Nucleus accumbens (tissue), 56 donors: ENCODE results near the gene CCDC7.
"Not testable (repeated sequence)": the region's sequence is repeated elsewhere in the genome, so short reads cannot be mapped to it uniquely, and the experiment has no call there.

ENCODE experiments used
- DNase-seq, 56 donors: peaks; one replicate each; lab custom pipeline; 2025; lab: John Stamatoyannopoulos, UW

Gene CCDC7

DNA sequence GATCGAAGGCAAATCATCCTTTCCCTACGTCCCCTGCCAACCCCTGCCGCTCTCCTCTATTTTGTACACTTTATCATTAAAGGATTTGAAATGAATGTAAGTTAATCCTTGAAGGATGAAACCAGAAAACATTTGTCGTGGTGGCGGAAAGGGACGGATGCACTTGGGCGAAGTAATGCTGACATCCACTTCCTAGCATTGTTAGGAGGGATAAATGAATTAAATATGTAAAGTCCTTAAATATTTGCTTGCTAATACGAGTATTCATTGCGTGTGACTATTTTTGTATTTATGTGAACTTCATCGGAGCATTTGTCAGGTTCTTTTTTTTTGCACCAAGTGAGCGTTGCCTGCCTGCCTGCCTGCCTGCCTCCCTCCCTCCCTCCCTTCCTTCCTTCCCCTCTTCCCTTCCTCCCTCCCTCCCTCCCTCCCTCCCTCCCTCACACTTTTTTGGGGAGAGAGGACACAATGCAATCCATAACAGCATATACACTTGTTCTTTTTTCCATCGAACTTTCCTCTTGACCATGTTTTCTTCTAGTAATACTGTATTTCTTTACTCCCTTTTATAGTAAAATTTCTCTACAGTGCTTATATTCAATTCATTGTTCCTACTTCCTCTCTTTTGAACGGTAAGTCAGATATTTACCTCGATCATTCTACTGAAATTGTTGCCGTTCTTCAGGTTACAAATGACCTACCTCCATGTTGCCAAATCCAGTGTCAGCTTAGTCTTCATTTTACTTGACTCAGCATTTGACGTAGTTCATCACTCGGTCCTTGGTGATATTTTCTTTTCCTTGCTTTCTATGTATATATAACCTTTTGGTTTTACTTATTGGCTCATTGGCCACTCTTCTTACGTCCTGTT lies 831 bp downstream of the CCDC7 start:
- peak in 11 of 56 donors; percentile 0 to 25 (median 5) for DNase-seq

DNA sequence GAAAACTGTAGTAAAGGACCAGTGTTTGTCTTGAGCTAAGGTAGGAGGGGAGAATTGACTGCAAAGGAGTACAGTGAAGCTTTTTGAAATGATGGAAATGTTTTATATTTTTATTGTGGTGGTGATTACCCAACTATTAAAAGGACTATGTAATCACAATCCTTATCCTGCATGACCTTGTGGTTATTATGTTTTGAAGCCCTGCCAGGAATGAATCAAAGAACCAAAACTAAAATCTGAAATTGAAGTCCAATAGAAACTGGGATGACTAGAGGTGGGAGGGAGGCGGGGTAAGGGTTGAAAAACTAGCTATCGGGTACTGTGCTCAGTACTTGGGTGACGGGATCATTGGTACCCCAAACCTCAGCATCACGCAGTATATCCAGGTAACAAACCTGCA lies 8.2 kb downstream of the CCDC7 start:
- DNase-seq: no peak

DNA sequence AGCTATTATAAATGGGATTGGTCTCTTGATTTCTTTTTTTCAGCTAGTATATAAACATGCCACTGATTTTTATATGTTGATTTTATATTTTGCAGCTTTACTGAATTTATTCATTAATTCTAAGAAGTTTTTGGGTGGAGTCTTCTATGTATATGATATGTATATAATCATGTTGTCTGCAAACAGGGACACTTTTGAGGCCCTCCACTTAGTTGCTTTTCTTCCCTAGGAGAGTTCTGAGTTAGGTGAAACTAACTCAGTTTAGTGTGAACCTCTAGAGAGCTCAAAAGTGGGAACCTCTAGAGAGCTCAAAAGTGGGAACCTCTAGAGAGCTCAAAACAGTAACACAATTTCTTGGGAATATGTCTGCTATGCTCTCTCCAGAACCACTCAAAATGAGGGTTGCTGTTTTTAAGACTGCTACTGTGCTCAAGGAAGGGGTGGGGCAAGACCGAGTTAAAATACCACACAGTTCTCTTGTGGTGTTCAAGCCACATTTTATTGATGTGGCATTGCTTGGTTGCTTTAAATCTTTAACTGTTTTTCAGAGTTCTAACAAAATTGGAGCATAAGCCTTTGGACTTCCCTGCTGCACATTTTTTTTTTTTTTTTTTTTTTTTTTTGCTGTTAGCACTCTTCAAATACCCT lies 13.2 kb downstream of the CCDC7 start:
- no peak for DNase-seq

DNA sequence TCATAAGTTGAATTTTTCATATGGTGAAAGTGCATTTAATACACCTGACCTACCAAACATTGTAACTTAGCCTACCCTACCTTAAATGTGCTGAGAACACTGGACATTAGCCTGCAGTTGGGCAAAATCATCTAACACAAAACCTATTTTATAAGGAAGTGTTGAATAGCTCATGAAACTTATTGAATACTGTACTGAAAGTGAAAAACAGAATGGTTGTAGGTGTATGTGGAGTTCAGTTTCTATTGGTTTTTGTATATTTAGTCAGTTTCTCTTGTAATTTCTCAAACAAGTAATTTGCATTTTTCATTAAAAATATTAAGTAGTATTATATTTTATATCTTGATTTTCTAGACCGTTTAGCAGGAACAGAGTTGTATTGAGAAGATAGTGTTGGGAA lies 15.3 kb downstream of the CCDC7 start:
- no peak for DNase-seq

DNA sequence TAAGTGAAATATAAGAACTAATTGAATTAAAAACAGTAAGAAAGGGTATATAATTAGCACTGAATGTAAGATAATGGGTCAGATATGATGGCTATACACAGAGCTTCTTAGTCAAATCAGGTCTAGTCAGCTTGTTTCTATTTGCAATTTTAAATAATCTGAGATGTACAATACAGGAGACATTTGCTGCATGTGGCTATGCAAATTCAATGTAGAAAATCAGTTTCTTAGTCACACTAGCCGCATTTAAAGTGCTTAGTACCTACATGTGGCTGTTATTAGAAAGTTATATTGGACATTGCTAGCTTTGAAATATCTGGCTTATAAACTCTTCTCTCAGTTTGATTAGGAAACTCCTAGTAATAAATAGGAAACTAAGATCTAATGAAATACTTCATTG lies 25.3 kb downstream of the CCDC7 start:
- DNase-seq: no peak

DNA sequence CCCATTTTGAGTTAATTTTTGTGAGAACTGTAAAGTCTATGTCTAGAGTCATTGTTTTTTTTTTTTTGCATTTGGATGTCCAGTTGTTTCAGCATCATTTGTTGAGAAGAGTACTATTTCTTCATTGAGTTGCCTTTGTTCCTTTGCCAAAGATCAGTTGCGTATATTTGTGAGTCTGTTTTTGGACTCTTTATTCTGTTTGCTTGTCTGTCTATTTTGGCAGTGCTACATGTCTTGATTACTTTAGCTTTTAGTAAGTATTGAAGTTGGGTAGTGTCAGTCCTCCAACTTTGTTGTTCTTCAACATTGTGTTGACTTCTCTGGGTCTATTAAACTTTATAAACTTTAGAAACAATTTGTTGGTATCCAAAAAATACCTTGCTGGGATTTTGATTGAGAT lies 31.6 kb downstream of the CCDC7 start:
- no peak for DNase-seq

DNA sequence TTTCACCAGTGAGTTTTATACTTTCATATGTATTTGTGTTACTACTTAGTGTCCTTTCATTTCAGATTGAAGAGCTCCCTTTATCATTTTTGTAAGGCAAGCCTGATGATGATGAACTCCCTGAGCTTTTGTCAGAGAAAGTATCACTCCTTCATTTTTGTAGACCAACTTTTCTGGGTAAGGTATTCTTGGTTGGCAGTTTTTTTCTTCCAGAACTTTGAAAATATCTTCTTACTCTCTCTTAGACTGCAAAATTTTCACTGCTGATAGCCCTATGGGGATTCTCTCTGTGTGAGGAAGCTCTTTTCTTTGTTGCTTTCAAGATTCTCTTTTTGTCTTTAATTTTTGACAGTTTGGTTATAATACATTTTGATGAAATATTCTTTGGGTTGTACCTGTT lies 35.7 kb downstream of the CCDC7 start:
- DNase-seq: no peak

DNA sequence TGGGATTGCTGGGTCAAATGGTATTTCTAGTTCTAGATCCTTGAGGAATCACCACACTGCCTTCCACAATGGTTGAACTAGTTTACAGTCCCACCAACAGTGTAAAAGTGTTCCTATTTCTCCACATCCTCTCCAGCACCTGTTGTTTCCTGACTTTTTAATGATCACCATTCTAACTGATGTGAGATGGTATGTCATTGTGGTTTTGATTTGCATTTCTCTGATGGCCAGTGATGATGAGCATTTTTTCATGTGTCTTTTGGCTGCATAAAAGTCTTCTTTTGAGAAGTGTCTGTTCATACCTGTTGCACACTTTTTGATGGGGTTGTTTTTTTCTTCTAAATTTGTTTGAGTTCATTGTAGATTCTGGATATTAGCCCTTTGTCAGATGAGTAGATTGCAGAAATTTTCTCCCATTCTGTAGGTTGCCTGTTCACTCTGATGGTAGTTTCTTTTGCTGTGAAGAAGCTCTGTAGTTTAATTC lies 37.1 kb downstream of the CCDC7 start:
- not testable (repeated sequence) for DNase-seq

DNA sequence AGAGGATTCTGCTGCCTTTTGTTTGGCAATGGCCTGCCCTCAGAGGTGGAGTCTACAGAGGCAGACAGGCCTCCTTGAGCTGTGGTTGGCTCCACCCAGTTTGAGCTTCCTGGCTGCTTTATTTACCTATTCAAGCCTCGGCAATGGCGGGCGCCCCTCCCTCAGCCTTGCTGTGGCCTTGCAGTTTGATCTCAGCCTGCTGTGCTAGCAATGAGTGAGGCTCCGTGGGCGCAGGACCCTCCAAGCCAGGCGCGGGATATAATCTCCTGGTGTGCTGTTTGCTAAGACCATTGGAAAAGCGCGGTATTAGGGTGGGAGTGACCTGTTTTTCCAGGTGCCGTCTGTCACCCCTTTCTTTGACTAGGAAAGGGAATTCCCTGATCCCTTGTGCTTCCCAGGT lies 42.1 kb downstream of the CCDC7 start:
- not testable (repeated sequence) for DNase-seq

DNA sequence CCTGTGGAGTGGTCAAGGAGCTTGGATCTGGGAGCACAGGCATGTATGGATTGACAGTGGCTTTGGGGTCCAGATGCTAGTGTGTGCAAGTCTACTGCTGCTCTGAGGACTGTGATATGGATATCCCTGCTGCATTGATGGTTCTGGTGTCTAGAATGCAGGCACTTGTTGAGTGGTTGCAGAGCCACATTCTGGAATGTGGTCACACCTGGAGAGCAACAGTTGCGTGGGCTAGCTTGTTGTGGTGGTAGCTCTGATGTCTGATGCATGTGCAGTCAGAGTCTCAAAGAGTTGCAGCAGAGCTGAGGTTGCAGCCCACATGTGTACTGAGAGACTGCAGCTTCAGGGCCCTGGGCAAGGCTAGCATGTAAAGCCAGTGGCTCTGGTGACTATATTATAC lies 43.2 kb downstream of the CCDC7 start:
- DNase-seq: no peak

DNA sequence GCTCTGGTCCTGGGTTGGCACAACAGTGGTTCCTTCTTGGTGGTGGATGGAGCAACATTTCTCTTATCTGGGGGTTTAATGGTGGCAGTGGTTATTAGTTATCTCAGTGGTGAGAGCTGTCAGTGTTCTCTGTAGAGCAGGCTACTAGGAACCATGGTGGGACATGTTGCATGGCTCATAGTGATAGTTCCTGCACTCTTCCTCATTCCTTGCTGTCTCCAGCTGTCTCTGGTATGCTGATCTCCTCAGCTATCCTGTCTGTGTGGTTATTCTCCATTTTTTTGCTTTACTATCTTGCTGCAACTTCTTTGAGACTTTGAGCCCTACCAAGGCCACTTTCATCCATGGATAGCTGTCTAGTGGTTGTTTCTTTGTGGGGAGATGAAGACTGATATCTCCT lies 44.0 kb downstream of the CCDC7 start:
- no peak for DNase-seq

DNA sequence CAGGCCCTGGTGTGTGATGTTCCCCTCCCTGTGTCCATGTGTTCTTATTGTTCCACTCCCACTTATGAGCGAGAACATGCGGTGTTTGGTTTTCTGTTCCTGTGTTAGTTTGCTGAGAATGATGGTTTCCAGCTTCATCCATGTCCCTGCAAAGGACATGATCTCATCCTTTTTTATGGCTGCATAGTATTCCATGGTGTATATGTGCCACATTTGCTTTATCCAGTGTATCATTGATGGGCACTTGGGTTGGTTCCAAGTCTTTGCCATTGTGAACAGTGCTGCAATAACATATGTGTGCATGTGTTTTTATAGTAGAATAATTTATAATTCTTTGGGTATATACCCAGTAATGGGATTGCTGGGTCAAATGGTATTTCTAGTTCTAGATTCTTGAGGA lies 48.6 kb downstream of the CCDC7 start:
- DNase-seq: not testable (repeated sequence)

DNA sequence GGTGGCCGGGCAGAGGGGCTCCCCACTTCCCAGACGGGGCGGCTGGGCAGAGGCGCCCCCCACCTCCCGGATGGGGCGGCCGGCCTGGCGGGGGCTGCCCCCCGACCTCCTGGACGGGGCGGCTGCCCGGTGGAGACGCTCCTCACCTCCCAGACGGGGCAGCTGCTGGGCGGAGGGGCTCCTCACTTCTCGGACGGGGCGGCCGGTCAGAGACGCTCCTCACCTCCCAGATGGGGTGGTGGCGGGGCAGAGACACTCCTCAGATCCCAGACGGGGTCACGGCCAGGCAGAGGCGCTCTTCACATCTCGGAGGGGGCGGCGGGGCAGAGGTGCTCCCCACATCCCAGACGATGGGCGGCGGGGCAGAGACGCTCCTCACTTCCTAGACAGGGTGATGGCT lies 54.2 kb downstream of the CCDC7 start:
- not testable (repeated sequence) for DNase-seq

DNA sequence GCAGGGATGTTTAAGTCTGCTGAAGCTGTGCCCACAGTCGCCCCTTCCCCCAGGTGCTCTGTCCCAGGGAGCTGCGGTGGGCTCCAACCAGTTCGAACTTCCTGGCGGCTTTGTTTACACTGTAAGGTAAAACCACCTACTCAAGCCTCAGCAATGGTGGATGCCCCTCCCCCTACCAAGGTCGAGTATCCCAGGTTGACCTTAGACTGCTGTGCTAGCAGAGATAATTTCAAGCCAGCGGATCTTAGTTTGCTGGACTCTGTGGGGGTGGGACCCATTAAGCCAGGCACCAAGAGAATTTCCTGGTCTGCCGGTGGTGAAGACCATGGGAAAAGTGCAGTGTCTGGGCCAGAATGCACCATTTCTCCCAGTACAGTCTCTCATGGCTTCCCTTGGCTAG lies 56.0 kb downstream of the CCDC7 start:
- DNase-seq: no peak

DNA sequence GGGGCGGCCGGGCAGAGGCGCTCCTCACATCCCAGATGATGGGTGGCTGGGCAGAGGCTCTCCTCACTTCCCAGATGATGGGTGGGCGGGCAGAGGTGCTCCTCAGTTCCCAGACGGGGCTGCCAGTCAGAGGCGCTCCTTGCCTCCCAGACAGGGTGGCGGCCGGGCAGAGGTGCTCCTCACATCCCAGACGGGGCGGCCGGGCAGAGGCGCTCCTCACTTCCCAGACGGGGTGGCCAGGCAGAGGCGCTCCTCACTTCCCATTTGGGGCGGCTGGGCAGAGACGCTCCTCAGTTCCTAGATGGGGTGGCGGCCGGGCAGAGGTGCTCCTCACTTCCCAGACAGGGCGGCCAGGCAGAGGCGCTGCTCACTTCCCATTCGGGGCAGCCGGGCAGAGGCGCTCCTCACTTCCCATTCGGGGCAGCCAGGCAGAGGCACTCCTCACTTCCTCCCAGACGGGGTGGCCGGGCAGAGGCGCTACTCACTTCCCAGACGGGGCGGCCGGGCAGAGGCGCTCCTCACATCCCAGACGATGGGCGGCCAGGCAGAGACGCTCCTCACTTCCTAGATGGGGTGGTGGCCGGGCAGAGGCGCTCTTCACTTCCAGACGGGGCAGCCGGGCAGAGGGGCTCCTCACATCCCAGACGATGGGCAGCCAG lies 60.0 kb downstream of the CCDC7 start:
- DNase-seq: not testable (repeated sequence)

DNA sequence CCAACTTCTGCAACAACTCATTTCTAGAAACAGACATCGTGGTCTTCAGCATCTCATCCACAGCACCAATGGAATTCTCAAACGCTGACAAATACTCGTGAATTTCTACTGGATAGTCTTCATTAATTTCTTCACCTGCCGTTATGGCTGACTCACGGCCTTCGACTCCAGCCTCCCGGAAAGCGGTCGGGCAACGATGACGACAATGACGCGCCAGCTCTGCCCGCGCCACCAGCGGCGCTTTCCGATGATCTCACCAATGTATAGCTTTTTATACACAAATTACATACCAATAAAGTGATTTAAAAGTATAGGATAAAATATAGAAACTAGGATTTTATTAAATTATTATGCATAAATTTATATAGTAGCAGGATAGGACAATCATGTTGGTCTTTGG lies 65.7 kb downstream of the CCDC7 start:
- DNase-seq: no peak

DNA sequence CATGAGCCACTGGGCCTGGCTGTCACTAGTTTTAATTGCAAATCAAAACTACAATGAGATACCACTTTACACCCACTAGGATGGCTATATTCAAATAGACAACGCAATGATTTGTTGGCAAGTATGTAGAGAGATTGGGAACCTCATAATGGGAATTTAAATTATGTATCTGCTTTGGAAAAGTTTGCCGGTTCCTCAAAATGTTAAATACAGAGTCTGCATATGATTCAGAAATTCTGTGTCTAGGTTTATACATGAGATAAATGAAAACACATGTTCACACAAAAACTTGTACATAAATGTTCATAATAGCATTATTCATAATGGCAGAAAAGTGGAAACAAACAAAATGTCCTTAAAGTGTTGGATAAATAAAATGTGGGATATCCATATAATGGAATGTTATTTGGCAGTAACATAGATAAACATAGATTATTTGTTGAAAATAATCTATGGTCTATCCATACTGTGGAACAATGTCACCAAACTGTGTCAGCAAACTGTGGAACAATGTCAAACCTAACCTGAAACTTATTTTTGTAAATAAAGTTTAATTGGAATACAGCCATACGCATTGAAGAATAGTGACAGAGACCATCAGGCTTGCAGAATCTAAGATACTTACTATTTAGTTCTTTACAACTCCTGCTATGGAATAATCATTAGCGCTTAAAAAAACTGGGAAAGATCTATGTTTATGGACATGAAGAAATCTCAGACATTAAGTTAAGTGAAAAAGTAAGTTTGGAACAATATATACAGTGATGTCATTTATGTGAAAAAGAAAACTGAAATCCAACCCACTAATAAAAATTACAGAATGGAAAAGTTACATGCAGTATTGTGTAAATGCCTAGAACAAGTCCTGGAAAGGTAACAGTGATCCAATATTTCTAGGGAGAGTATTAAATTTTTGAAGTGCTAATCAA lies 70.9 kb downstream of the CCDC7 start:
- DNase-seq: no peak

DNA sequence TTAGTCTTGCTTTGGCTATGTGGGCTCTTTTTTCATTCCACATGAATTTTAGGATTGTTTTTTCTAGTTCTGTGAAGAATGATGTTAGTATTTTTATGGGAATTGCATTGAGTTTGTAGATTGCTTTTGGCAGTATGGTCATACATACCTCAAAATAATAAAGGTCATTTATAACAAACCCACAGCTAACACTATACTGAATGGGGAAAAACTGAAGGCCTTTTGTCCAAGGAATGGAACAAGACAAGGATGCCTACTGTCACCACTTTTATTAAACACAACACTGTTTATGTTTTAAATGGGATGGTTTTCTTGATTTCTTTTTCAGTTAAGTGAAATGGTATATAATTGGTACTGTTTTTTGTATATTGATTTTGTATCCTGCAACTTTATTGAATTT lies 84.3 kb downstream of the CCDC7 start:
- DNase-seq: no peak

DNA sequence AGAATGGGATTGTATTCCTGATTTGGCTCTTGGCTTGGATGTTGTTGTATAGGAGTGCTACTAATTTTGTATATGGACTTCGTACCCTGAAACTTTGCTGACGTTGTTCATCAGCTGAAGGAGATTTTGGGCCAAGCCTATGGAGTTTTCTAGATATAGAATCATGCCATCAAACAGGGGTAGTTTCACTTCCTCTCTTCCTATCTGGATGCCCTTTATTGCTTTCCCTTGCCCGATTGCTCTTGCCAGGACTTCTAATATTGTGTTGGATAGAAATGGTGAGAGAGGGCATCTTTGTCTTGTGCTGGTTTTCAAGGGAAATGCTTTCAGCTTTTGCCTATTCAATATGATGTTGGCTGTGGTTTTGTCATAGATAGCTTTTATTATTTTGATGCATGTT lies 92.3 kb downstream of the CCDC7 start:
- no peak for DNase-seq

DNA sequence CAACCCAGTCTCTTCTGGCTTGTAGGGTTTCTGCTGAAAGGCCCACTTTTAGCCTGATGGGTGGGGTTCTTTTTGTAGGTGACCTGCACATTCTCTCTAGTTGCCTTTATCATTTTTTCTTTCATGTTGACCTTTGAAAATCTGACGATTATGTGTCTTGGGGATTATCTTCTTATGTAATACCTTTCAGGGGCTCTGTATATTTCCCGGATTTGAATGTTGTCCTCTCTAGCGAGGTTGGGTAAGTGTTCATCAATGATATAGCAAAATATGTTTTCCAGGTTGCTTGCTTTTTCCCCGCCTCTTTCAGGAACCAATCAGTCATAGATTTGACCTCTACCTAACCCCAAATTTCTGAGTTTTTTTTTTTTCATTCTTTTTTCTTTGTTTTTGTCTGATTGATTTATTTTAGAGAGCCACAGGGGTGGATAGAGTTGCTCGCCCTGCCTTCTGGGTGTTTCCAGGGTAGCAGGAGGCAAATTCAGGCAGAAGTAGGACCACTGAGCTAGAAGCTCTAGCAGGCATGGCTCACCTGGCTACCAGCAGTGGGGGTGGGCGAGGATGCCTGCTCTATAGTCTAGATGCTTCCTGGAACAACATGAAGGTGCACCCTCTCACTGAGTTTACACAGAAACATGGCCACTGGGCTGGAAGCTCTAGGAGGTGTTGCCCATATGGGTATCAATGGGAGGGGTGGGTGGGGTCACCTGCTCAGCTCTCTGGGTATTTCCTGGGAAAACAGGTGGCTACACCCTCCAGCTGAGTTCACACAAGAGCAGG lies 94.9 kb downstream of the CCDC7 start:
- DNase-seq: no peak
